Panc1 (cell line): Measurements from ENCODE around the gene SLC14A1. TPM values are rescaled to one million over a fixed set of nuclear protein-coding genes. Genes with fewer than 3 reads are reported as not detected.

Source experiments
- ATAC-seq: fragments of 200-7000 bp; cut with Tn5 transposase; 2 replicates; pipeline ENCODE4 v1.9.1; 2020; ENCODE audit warnings: mild to moderate bottlenecking, moderate library complexity
- BruUV-seq: library from RNA; stranded (reverse); fragments of 400-500 nt; replicated peaks from 2 replicates; lab custom pipeline; 2021; lab: Mats Ljungman, UMichigan
- CTCF ChIA-PET: fragments of 300-600 bp; sonication (Branson Sonifier 250); formaldehyde crosslinking; loops from one replicate; lab custom pipeline; 2022; ENCODE audit warnings: antibody characterized with exemption; lab: Charles Lee
- POLR2A ChIA-PET: fragments of 300-600 bp; sonication (Branson Sonifier 250); formaldehyde crosslinking; loops from one replicate; lab custom pipeline; 2022; ENCODE audit warnings: antibody characterized with exemption; lab: Charles Lee
- DNase-seq: peaks from one replicate; pipeline ENCODE4 v3.0.0-alpha.2; 2010; ENCODE audit warnings: low read depth, low spot score
- H3K27ac ChIP-seq: 2 replicates; pipeline ENCODE4 v1.5.1; 2011; ENCODE audit warnings: mild to moderate bottlenecking, low read length, inconsistent platforms
- H3K27me3 ChIP-seq: fragments of 200-500 bp; sonication (Bioruptor generic); 2 replicates; pipeline ENCODE4 v1.6.0; 2014; ENCODE audit warnings: low read length, inconsistent platforms; ENCODE audit not compliant: control insufficient read depth, insufficient read depth
- H3K36me3 ChIP-seq: fragments of 200-500 bp; sonication (Bioruptor generic); 2 replicates; pipeline ENCODE4 v1.5.1; 2014; ENCODE audit warnings: inconsistent platforms, mild to moderate bottlenecking, low read length, moderate library complexity; ENCODE audit not compliant: control insufficient read depth, insufficient read depth
- H3K4me1 ChIP-seq: 2 replicates; pipeline ENCODE4 v1.5.1; 2011; ENCODE audit warnings: inconsistent platforms, mild to moderate bottlenecking, low read length, moderate library complexity; ENCODE audit not compliant: control insufficient read depth, insufficient read depth
- H3K4me3 ChIP-seq, 2 experiments: 2 replicates each; pipeline ENCODE4 v1.5.1; 2011 to 2012; ENCODE audit warnings: low read depth in 2 of 2, low read length in 2 of 2, mild to moderate bottlenecking in 2 of 2, inconsistent platforms in 1 of 2, moderate library complexity in 1 of 2
- H3K9me3 ChIP-seq: fragments of 200-500 bp; sonication (Bioruptor generic); 2 replicates; pipeline ENCODE4 v1.5.1; 2014; ENCODE audit warnings: low read depth, mild to moderate bottlenecking, inconsistent platforms, low read length, moderate library complexity; ENCODE audit not compliant: control insufficient read depth, insufficient read depth
- POLR2AphosphoS5 ChIP-seq: IDR thresholded peaks from 2 replicates; pipeline ENCODE4 v1.6.1; 2012; ENCODE audit warnings: mild to moderate bottlenecking, low read depth, low read length, moderate library complexity
- REST ChIP-seq, 2 experiments: IDR thresholded peaks; 2 replicates each; pipeline ENCODE4 v1.6.1; 2011 to 2012; ENCODE audit warnings: low read depth in 2 of 2, control low read depth in 1 of 2, low read length in 1 of 2, mild to moderate bottlenecking in 1 of 2, moderate library complexity in 1 of 2; ENCODE audit not compliant: insufficient read depth in 1 of 2
- SIN3A ChIP-seq: IDR thresholded peaks from 2 replicates; pipeline ENCODE4 v1.6.1; 2012; ENCODE audit warnings: low read depth, mild to moderate bottlenecking, low read length, moderate library complexity, borderline replicate concordance; ENCODE audit not compliant: insufficient read depth
- TCF7L2 ChIP-seq: IDR thresholded peaks from 2 replicates; pipeline ENCODE4 v1.6.1; 2011; ENCODE audit warnings: mild to moderate bottlenecking, low read depth, low read length, inconsistent platforms
- in situ Hi-C: cut with HindIII; loops from 2 replicates; pipeline ENCODE4 v1.10.0; 2016; ENCODE audit warnings: low sequenced_read_pairs, low pct_unique_long_range_greater_than_20kb
- intact Hi-C: fragments of 100-400 bp; cut with micrococcal nuclease; formaldehyde crosslinking; loops from one replicate; pipeline ENCODE4 v1.10.0; 2022; ENCODE audit not compliant: unreplicated experiment
- total RNA-seq: library from RNA; stranded (reverse); gene quantifications from one replicate; pipeline ENCODE4 v1.2.1, GENCODE V29; 2021; ENCODE audit not compliant: unreplicated experiment
- TF ChIP-seq, protein P1 (sequence below): fragments of 450-650 bp; IDR thresholded peaks from 2 replicates; pipeline ENCODE4 v1.5.1; 2017; ENCODE audit warnings: mild to moderate bottlenecking

SLC14A1 gene
- total RNA-seq, 1 experiment from 2014 or later, result 1.2 TPM

DNA sequence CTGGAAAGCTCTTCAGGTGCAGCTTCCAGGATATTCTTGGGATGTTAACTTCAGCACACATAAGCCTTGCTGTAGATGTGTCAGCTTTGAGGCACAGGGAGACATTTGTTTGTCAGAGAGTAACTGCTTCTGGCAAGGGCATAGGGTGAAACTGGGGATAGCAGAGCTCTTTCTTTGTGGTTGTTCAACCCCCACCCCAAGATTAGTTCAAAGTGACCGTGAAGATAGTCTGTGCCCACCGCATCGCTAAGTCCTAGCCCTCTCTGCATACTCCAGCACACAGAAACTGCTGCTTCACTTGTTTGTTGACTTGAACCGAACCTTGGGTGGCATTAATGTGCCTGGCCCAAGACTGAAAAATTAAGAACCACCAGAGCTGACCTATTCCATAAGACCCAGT lies 1.4 kb downstream of the SLC14A1 start:
- no peaks in the 10 kb centered on the region for H3K36me3 ChIP-seq
- POLR2A ChIA-PET, result no interaction called here
- in situ Hi-C loops (no loop called here), intact Hi-C loops (no loop called here)
- no peak overlapping the region for H3K4me3 ChIP-seq
- H3K27me3 ChIP-seq, result no peaks in the 10 kb centered on the region
- BruUV-seq, result no TSS peak
- ATAC-seq (no peak), DNase-seq (no peak)
- no peaks in the 10 kb centered on the region for H3K9me3 ChIP-seq
- H3K27ac ChIP-seq, result no peak overlapping the region
- TF ChIP-seq REST (IDR thresholded peaks at IDR 0.05; ENCODE audit: insufficient read depth in 1 of 2, low read depth in 2 of 2, low read length in 1 of 2), result no peak
- H3K4me1 ChIP-seq, result no peaks in the 10 kb centered on the region
- CTCF ChIA-PET, result no interaction called here

- H3K27me3 ChIP-seq, result no peaks in the 10 kb centered on the region
- peaks cover 2% of the 10 kb centered on the region; the same call in 1 of the 2 replicates for H3K4me1 ChIP-seq
- TF ChIP-seq REST (IDR thresholded peaks at IDR 0.05; ENCODE audit: insufficient read depth in 1 of 2, low read depth in 2 of 2, low read length in 1 of 2) (no peak), TCF7L2 (no peak), POLR2AphosphoS5 (no peak), SIN3A (no peak)
- TF ChIP-seq, protein P1, sequence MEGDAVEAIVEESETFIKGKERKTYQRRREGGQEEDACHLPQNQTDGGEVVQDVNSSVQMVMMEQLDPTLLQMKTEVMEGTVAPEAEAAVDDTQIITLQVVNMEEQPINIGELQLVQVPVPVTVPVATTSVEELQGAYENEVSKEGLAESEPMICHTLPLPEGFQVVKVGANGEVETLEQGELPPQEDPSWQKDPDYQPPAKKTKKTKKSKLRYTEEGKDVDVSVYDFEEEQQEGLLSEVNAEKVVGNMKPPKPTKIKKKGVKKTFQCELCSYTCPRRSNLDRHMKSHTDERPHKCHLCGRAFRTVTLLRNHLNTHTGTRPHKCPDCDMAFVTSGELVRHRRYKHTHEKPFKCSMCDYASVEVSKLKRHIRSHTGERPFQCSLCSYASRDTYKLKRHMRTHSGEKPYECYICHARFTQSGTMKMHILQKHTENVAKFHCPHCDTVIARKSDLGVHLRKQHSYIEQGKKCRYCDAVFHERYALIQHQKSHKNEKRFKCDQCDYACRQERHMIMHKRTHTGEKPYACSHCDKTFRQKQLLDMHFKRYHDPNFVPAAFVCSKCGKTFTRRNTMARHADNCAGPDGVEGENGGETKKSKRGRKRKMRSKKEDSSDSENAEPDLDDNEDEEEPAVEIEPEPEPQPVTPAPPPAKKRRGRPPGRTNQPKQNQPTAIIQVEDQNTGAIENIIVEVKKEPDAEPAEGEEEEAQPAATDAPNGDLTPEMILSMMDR, result no peak
- no peaks in the 10 kb centered on the region for H3K36me3 ChIP-seq
- ChIA-PET POLR2A (no interaction called here), CTCF (interaction anchor here (0.6 kb wide), 1 partner anchor 14 kb away, joined by 9 read pairs; no protein-coding TSS in a partner anchor)
- no peak overlapping the region for H3K27ac ChIP-seq
- DNase-seq (no peak), ATAC-seq (no peak)
- no peaks in the 10 kb centered on the region for H3K9me3 ChIP-seq
- intact Hi-C loops, result no loop called here
- H3K4me3 ChIP-seq, result no peak overlapping the region
- in situ Hi-C loops, result no loop called here
- BruUV-seq, result no TSS peak
Measured at GRCh38 chr18:45726603-45727002, 2.6 kb downstream of the SLC14A1 start.
